ENCODE measurements around the gene MPRIP. TPM values are rescaled to one million over a fixed set of nuclear protein-coding genes. Genes with fewer than 3 reads are reported as not detected.

Gene MPRIP
- total and polyA plus RNA-seq, 2 of the 13 experiments (the other 11 are each of a cell fraction or from before 2014, with no cell fraction given) = 50.2 to 52.4 TPM

DNA sequence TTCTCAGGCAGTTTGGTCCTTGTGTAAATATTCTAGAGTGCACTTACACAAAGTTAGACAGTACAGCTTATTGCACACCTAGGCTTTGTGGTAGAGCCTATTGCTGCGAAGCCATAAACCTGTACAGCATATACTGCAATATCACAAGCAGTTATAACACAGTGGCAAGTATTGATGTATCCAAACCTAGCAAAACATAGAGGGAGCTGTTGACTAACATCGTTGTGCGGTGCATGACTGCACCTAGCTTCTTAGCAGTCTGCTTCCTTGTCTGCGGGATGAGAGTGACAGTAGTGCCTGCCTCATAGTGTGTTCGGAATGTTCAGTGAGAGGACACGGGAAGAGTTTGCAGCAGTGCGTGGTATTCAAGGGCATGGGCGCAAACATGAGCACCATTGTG, 78.9 kb downstream of the MPRIP start:
- no TSS peak for BruUV-seq (replicated peaks)
- Histone ChIP-seq H2AFZ (ENCODE audit: low read length) (no peak overlapping the region), H3K9me3 (ENCODE audit: low read length) (no peaks in the 10 kb centered on the region), H3K27ac (ENCODE audit: extremely low read length, insufficient read depth, low read length) (no peak overlapping the region), H3K4me3 (replicated peaks in 1 of 3; ENCODE audit: insufficient read depth in 1 of 3, low read depth in 2 of 3, low read length in 3 of 3) (no peak overlapping the region), H3K9ac (ENCODE audit: insufficient read depth, low read depth, low read length) (no peak overlapping the region), H3K36me3 (replicated peaks in 1 of 2; ENCODE audit: control insufficient read depth in 1 of 2, insufficient read depth in 2 of 2, low read length in 2 of 2) (no peaks in the 10 kb centered on the region), H3K79me2 (ENCODE audit: insufficient read depth, low read length) (peaks cover 2% of the 10 kb centered on the region), H3K27me3 (ENCODE audit: control insufficient read depth in 1 of 2, insufficient read depth in 2 of 2, low read length in 2 of 2) (no peaks in the 10 kb centered on the region; a peak in 1 of 5 replicates), H3K4me1 (ENCODE audit: insufficient read depth, low read length) (peaks cover 36% of the 10 kb centered on the region), H4K20me1 (ENCODE audit: insufficient read depth, low read length) (no peaks in the 10 kb centered on the region; the same call in 1 of the 2 replicates), H3K4me2 (ENCODE audit: low read depth, low read length) (no peak overlapping the region)
- DNase-seq (ENCODE audit: low spot score) (no peak), FAIRE-seq (no peak), ATAC-seq (no peak)
- WGBS (ENCODE audit: low lambda C conversion rate) = 81% methylated on average over 8 of the region's 8 CpGs
- CTCF ChIA-PET (ENCODE audit: low intra/inter-chr PET ratio, low total read pairs) = no interaction called here
- in situ Hi-C loops (cut with HindIII; ENCODE audit: extremely low pct_ligation_motif_present, low pct_unique_long_range_greater_than_20kb) = no loop called here
- TF ChIP-seq, protein P1, sequence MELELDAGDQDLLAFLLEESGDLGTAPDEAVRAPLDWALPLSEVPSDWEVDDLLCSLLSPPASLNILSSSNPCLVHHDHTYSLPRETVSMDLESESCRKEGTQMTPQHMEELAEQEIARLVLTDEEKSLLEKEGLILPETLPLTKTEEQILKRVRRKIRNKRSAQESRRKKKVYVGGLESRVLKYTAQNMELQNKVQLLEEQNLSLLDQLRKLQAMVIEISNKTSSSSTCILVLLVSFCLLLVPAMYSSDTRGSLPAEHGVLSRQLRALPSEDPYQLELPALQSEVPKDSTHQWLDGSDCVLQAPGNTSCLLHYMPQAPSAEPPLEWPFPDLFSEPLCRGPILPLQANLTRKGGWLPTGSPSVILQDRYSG (CRISPR knock-in tag; IDR thresholded peaks at IDR 0.05) = no peak
- TF ChIP-seq ZNF780A (CRISPR knock-in tag; IDR thresholded peaks at IDR 0.05) (no peak), ZNF282 (IDR thresholded peaks at IDR 0.05; ENCODE audit: partially characterized antibody) (no peak), ZNF3 (CRISPR knock-in tag; IDR thresholded peaks at IDR 0.05) (no peak), CBX1 (IDR thresholded peaks at IDR 0.05; ENCODE audit: low read depth) (no peak), KAT2B (IDR thresholded peaks at IDR 0.05; ENCODE audit: borderline replicate concordance, low read depth, low read length) (no peak), SKIL (CRISPR knock-in tag; IDR thresholded peaks at IDR 0.05; ENCODE audit: borderline replicate concordance) (no peak), POGK (CRISPR knock-in tag; conservative IDR thresholded peaks at IDR 0.05) (no peak)
- TF ChIP-seq, protein P2, sequence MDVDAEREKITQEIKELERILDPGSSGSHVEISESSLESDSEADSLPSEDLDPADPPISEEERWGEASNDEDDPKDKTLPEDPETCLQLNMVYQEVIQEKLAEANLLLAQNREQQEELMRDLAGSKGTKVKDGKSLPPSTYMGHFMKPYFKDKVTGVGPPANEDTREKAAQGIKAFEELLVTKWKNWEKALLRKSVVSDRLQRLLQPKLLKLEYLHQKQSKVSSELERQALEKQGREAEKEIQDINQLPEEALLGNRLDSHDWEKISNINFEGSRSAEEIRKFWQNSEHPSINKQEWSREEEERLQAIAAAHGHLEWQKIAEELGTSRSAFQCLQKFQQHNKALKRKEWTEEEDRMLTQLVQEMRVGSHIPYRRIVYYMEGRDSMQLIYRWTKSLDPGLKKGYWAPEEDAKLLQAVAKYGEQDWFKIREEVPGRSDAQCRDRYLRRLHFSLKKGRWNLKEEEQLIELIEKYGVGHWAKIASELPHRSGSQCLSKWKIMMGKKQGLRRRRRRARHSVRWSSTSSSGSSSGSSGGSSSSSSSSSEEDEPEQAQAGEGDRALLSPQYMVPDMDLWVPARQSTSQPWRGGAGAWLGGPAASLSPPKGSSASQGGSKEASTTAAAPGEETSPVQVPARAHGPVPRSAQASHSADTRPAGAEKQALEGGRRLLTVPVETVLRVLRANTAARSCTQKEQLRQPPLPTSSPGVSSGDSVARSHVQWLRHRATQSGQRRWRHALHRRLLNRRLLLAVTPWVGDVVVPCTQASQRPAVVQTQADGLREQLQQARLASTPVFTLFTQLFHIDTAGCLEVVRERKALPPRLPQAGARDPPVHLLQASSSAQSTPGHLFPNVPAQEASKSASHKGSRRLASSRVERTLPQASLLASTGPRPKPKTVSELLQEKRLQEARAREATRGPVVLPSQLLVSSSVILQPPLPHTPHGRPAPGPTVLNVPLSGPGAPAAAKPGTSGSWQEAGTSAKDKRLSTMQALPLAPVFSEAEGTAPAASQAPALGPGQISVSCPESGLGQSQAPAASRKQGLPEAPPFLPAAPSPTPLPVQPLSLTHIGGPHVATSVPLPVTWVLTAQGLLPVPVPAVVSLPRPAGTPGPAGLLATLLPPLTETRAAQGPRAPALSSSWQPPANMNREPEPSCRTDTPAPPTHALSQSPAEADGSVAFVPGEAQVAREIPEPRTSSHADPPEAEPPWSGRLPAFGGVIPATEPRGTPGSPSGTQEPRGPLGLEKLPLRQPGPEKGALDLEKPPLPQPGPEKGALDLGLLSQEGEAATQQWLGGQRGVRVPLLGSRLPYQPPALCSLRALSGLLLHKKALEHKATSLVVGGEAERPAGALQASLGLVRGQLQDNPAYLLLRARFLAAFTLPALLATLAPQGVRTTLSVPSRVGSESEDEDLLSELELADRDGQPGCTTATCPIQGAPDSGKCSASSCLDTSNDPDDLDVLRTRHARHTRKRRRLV (CRISPR knock-in tag; IDR thresholded peaks at IDR 0.05) = no peak
- TF ChIP-seq, protein P3, sequence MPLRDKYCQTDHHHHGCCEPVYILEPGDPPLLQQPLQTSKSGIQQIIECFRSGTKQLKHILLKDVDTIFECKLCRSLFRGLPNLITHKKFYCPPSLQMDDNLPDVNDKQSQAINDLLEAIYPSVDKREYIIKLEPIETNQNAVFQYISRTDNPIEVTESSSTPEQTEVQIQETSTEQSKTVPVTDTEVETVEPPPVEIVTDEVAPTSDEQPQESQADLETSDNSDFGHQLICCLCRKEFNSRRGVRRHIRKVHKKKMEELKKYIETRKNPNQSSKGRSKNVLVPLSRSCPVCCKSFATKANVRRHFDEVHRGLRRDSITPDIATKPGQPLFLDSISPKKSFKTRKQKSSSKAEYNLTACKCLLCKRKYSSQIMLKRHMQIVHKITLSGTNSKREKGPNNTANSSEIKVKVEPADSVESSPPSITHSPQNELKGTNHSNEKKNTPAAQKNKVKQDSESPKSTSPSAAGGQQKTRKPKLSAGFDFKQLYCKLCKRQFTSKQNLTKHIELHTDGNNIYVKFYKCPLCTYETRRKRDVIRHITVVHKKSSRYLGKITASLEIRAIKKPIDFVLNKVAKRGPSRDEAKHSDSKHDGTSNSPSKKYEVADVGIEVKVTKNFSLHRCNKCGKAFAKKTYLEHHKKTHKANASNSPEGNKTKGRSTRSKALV (CRISPR knock-in tag; IDR thresholded peaks at IDR 0.05) = no peak
- TF ChIP-seq, protein P4, sequence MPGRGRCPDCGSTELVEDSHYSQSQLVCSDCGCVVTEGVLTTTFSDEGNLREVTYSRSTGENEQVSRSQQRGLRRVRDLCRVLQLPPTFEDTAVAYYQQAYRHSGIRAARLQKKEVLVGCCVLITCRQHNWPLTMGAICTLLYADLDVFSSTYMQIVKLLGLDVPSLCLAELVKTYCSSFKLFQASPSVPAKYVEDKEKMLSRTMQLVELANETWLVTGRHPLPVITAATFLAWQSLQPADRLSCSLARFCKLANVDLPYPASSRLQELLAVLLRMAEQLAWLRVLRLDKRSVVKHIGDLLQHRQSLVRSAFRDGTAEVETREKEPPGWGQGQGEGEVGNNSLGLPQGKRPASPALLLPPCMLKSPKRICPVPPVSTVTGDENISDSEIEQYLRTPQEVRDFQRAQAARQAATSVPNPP (CRISPR knock-in tag; IDR thresholded peaks at IDR 0.05) = no peak
- intact Hi-C loops (cut with micrococcal nuclease; ENCODE audit: unreplicated experiment) = no loop called here
- POLR2A ChIA-PET = no interaction called here
